DND-41 (cell line): ENCODE data around the gene FHIT.

Experiments
- ATAC-seq: fragments of 200-7000 bp; cut with Tn5 transposase; 3 replicates; pipeline ENCODE4 v1.9.1; 2021; ENCODE audit warnings: low read depth; ENCODE audit not compliant: insufficient read depth
- DNase-seq: peaks from one replicate; pipeline ENCODE4 v3.0.0-alpha.2; 2020
- H2AFZ ChIP-seq: 2 replicates; pipeline ENCODE4 v1.6.0; 2012; ENCODE audit warnings: low read depth, low read length
- H3K27ac ChIP-seq: 2 replicates; pipeline ENCODE4 v1.5.1; 2012; ENCODE audit warnings: low read length, inconsistent platforms
- H3K27me3 ChIP-seq: fragments of 200-600 bp; sonication (generic); 2 replicates; pipeline ENCODE4 v1.6.0; 2012; ENCODE audit warnings: low read length, mild to moderate bottlenecking, inconsistent platforms; ENCODE audit not compliant: insufficient read depth, poor library complexity
- H3K36me3 ChIP-seq: 2 replicates; pipeline ENCODE4 v1.5.1; 2012; ENCODE audit warnings: low read length, inconsistent platforms; ENCODE audit not compliant: insufficient read depth
- H3K4me1 ChIP-seq: 2 replicates; pipeline ENCODE4 v1.5.1; 2012; ENCODE audit warnings: mild to moderate bottlenecking, low read length; ENCODE audit not compliant: insufficient read depth
- H3K4me2 ChIP-seq: 2 replicates; pipeline ENCODE4 v1.6.0; 2012; ENCODE audit warnings: mild to moderate bottlenecking, moderate library complexity, low read length, inconsistent platforms; ENCODE audit not compliant: insufficient read depth
- H3K4me3 ChIP-seq, 2 experiments: fragments of 200-600 bp in 1 of 2; shearing (Covaris generic) in 1 of 2; 2 replicates each; pipeline ENCODE4 v1.5.1; 2012 to 2016; ENCODE audit warnings: inconsistent platforms in 2 of 2, low read length in 2 of 2, mild to moderate bottlenecking in 2 of 2, low read depth in 1 of 2, moderate library complexity in 1 of 2
- H3K79me2 ChIP-seq: 2 replicates; pipeline ENCODE4 v1.6.0; 2012; ENCODE audit warnings: low read length, inconsistent platforms; ENCODE audit not compliant: insufficient read depth
- H3K9ac ChIP-seq: 2 replicates; pipeline ENCODE4 v1.6.0; 2012; ENCODE audit warnings: low read depth, mild to moderate bottlenecking, inconsistent platforms, low read length, moderate library complexity
- H3K9me3 ChIP-seq: 2 replicates; pipeline ENCODE4 v1.5.1; 2012; ENCODE audit warnings: low read length, moderate library complexity, mild to moderate bottlenecking, inconsistent platforms; ENCODE audit not compliant: insufficient read depth, severe bottlenecking
- H4K20me1 ChIP-seq: 2 replicates; pipeline ENCODE4 v1.6.0; 2012; ENCODE audit warnings: low read length; ENCODE audit not compliant: insufficient read depth
- EZH2 ChIP-seq: IDR thresholded peaks from 3 replicates; pipeline ENCODE4 v1.6.1; 2012; ENCODE audit warnings: borderline replicate concordance, low read depth, mild to moderate bottlenecking, moderate library complexity, low read length, inconsistent platforms; ENCODE audit not compliant: severe bottlenecking
- TF ChIP-seq, protein P1 (sequence below): IDR thresholded peaks from 2 replicates; pipeline ENCODE4 v1.5.1; 2012; ENCODE audit warnings: borderline replicate concordance, low read length, moderate library complexity, mild to moderate bottlenecking; ENCODE audit not compliant: poor library complexity, severe bottlenecking; ENCODE audit errors: extremely low read depth

The FHIT gene

DNA sequence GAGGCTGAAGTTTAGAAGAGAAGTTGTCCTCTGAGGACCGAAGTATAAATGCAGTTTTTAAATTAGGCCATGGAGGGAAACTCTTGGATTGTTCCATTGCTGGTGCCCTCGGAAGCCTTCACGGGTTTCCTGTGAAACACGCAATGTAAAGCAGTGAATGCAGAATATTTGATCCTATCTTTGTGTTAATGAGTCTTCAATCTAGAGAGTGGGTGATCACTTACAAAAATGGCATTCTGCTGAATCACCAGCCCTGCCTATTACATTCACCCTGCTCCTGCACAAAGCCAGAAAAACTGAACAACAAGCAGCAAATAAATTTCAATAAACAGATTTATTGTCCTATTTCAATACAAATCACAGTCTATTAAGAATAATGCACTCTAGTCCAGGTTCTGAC, 1063.9 kb downstream of the FHIT start:
- Histone ChIP-seq H3K36me3 (no peaks in the 10 kb centered on the region), H3K4me2 (no peak overlapping the region), H2AFZ (no peak overlapping the region), H3K9me3 (no peaks in the 10 kb centered on the region), H3K27me3 (no peaks in the 10 kb centered on the region), H3K4me1 (peaks cover 11% of the 10 kb centered on the region), H3K27ac (no peak overlapping the region), H3K4me3 (no peak overlapping the region), H4K20me1 (no peaks in the 10 kb centered on the region), H3K9ac (no peak overlapping the region), H3K79me2 (no peaks in the 10 kb centered on the region)
- ATAC-seq (no peak), DNase-seq (no peak)
- TF ChIP-seq, protein P1, sequence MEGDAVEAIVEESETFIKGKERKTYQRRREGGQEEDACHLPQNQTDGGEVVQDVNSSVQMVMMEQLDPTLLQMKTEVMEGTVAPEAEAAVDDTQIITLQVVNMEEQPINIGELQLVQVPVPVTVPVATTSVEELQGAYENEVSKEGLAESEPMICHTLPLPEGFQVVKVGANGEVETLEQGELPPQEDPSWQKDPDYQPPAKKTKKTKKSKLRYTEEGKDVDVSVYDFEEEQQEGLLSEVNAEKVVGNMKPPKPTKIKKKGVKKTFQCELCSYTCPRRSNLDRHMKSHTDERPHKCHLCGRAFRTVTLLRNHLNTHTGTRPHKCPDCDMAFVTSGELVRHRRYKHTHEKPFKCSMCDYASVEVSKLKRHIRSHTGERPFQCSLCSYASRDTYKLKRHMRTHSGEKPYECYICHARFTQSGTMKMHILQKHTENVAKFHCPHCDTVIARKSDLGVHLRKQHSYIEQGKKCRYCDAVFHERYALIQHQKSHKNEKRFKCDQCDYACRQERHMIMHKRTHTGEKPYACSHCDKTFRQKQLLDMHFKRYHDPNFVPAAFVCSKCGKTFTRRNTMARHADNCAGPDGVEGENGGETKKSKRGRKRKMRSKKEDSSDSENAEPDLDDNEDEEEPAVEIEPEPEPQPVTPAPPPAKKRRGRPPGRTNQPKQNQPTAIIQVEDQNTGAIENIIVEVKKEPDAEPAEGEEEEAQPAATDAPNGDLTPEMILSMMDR = no peak
- no peak for TF ChIP-seq EZH2

DNA sequence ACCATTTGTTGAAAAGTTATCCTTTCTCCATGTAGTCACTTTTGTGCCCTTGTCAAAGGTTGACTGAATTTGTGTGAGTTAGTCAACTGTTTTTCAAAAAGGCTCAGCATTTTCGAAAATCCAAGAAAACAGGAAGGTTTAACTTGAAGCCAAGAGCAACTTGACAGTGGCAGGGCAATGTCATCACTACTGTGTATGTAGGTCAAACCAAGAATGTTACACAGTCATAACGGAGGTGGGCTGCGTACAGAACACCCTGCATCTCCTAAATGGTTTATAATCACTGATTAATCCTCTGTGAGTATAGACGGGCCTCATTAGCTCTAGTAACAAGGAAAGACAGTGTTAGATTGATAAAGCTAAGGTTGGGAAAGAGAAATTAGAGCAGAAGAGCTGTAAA, 1064.9 kb downstream of the FHIT start:
- no peaks in the 10 kb centered on the region for H3K36me3 ChIP-seq
- H3K4me1 ChIP-seq = peaks cover 9% of the 10 kb centered on the region
- no peaks in the 10 kb centered on the region for H3K9me3 ChIP-seq
- H2AFZ ChIP-seq = no peak overlapping the region
- H3K9ac ChIP-seq = no peak overlapping the region
- H3K4me3 ChIP-seq = no peak overlapping the region
- no peaks in the 10 kb centered on the region for H3K79me2 ChIP-seq
- no peaks in the 10 kb centered on the region for H4K20me1 ChIP-seq
- DNase-seq = no peak
- H3K4me2 ChIP-seq = no peak overlapping the region
- no peak overlapping the region for H3K27ac ChIP-seq
- no peaks in the 10 kb centered on the region for H3K27me3 ChIP-seq
- TF ChIP-seq, protein P1 = no peak
- TF ChIP-seq EZH2 = no peak
- no peak for ATAC-seq

- Histone ChIP-seq H3K4me3 (no peak overlapping the region), H3K79me2 (no peaks in the 10 kb centered on the region), H3K27me3 (no peaks in the 10 kb centered on the region), H3K4me2 (no peak overlapping the region), H3K4me1 (peaks cover 9% of the 10 kb centered on the region), H3K9me3 (no peaks in the 10 kb centered on the region), H4K20me1 (no peaks in the 10 kb centered on the region), H3K9ac (no peak overlapping the region), H3K36me3 (no peaks in the 10 kb centered on the region), H3K27ac (no peak overlapping the region), H2AFZ (no peak overlapping the region)
- no peak for ATAC-seq
- TF ChIP-seq, protein P1 = no peak
- no peak for TF ChIP-seq EZH2
- no peak for DNase-seq
Observed at GRCh38 chr3:60185161-60185560, 1066.1 kb downstream of the FHIT start.

GRCh38 chr3:60182697-60183096, 1068.6 kb downstream of the FHIT start:
- DNase-seq (no peak), ATAC-seq (no peak)
- H3K27me3 ChIP-seq = no peaks in the 10 kb centered on the region

More at GRCh38 chr3:60182697-60183096, 1068.6 kb downstream of the FHIT start:
- H3K4me2 ChIP-seq = no peak overlapping the region
- no peaks in the 10 kb centered on the region for H3K9me3 ChIP-seq
- no peaks in the 10 kb centered on the region for H3K36me3 ChIP-seq
- H3K4me3 ChIP-seq = no peak overlapping the region
- H3K9ac ChIP-seq = no peak overlapping the region
- H4K20me1 ChIP-seq = no peaks in the 10 kb centered on the region
- no peaks in the 10 kb centered on the region for H3K4me1 ChIP-seq
- H2AFZ ChIP-seq = no peak overlapping the region
- H3K27ac ChIP-seq = no peak overlapping the region
- TF ChIP-seq, protein P1 = peak; percentile 21
- TF ChIP-seq EZH2 = no peak
- no peaks in the 10 kb centered on the region for H3K79me2 ChIP-seq
